Activated gamma-delta T cell treated with anti-CD3 and anti-CD28 coated beads, Interleukin-2, amount 50 U/mL, for 16 hours (primary cell): ENCODE measurements around the gene TBC1D22A.

ENCODE experiments used
- DNase-seq: peaks from one replicate; pipeline ENCODE4 v3.0.0-alpha.2; 2020; ENCODE audit warnings: low read depth

TBC1D22A gene

GRCh38 chr22:47201996-47202818 lies 439.8 kb downstream of the TBC1D22A start:
- no peak for DNase-seq

- DNase-seq = no peak
Observed at GRCh38 chr22:47202819-47203553, 440.5 kb downstream of the TBC1D22A start.

- no peak for DNase-seq
Observed at GRCh38 chr22:47203554-47203991, 441.1 kb downstream of the TBC1D22A start.

GRCh38 chr22:47204002-47204979 lies 441.8 kb downstream of the TBC1D22A start:
- no peak for DNase-seq

- DNase-seq = no peak
Observed at GRCh38 chr22:47205081-47205491, 442.6 kb downstream of the TBC1D22A start.

GRCh38 chr22:47205554-47205953 lies 443.1 kb downstream of the TBC1D22A start:
- no peak for DNase-seq

GRCh38 chr22:47206164-47206563 lies 443.7 kb downstream of the TBC1D22A start:
- no peak for DNase-seq

- DNase-seq = no peak
Observed at GRCh38 chr22:47206666-47207218, 444.3 kb downstream of the TBC1D22A start.

- DNase-seq = no peak
Observed at GRCh38 chr22:47207387-47207786, 444.9 kb downstream of the TBC1D22A start.

- no peak for DNase-seq
Observed at GRCh38 chr22:47207846-47208554, 445.6 kb downstream of the TBC1D22A start.

- DNase-seq = no peak
Observed at GRCh38 chr22:47208630-47209029, 446.2 kb downstream of the TBC1D22A start.

- DNase-seq = no peak
Observed at GRCh38 chr22:47209040-47209514, 446.6 kb downstream of the TBC1D22A start.

GRCh38 chr22:47209547-47210023 lies 447.1 kb downstream of the TBC1D22A start:
- DNase-seq = no peak

- DNase-seq = no peak
Observed at GRCh38 chr22:47210112-47210657, 447.7 kb downstream of the TBC1D22A start.

GRCh38 chr22:47210686-47211085 lies 448.2 kb downstream of the TBC1D22A start:
- no peak for DNase-seq

GRCh38 chr22:47213571-47214230 lies 451.3 kb downstream of the TBC1D22A start:
- no peak for DNase-seq

GRCh38 chr22:47215851-47216250 lies 453.4 kb downstream of the TBC1D22A start:
- DNase-seq = no peak

- no peak for DNase-seq
Observed at GRCh38 chr22:47218671-47219070, 456.2 kb downstream of the TBC1D22A start.

- DNase-seq = no peak
Observed at GRCh38 chr22:47219789-47220188, 457.3 kb downstream of the TBC1D22A start.

- no peak for DNase-seq
Observed at GRCh38 chr22:47220752-47221151, 458.3 kb downstream of the TBC1D22A start.
